Measurements from ENCODE around the gene TSPYL1.

Gene TSPYL1

GRCh38 chr6:116314878-116315277 lies 35.1 kb upstream of the TSPYL1 start:
- no peaks in the 10 kb centered on the region for H3K9me3 ChIP-seq (ENCODE audit: control insufficient read depth, low read length)
- no peak overlapping the region for H3K27ac ChIP-seq (ENCODE audit: low read depth, low read length, severe bottlenecking)
- no peaks in the 10 kb centered on the region for H3K36me3 ChIP-seq (ENCODE audit: control insufficient read depth, insufficient read depth, low read length)
- H3K4me3 ChIP-seq (ENCODE audit: extremely low read depth, insufficient read depth, low read length, poor library complexity, severe bottlenecking), result no peak overlapping the region
- H3K4me1 ChIP-seq (ENCODE audit: control insufficient read depth, insufficient read depth, low read length, poor library complexity, severe bottlenecking), result peaks cover 3% of the 10 kb centered on the region

GRCh38 chr6:116314218-116314617 lies 34.5 kb upstream of the TSPYL1 start:
- Histone ChIP-seq H3K4me3 (ENCODE audit: extremely low read depth, insufficient read depth, low read length, poor library complexity, severe bottlenecking) (no peak overlapping the region), H3K4me1 (ENCODE audit: control insufficient read depth, insufficient read depth, low read length, poor library complexity, severe bottlenecking) (peaks cover 3% of the 10 kb centered on the region), H3K36me3 (ENCODE audit: control insufficient read depth, insufficient read depth, low read length) (no peaks in the 10 kb centered on the region), H3K9me3 (ENCODE audit: control insufficient read depth, low read length) (no peaks in the 10 kb centered on the region), H3K27ac (ENCODE audit: low read depth, low read length, severe bottlenecking) (no peak overlapping the region)

- Histone ChIP-seq H3K36me3 (ENCODE audit: control insufficient read depth, insufficient read depth, low read length) (no peaks in the 10 kb centered on the region), H3K27ac (ENCODE audit: low read depth, low read length, severe bottlenecking) (no peak overlapping the region), H3K9me3 (ENCODE audit: control insufficient read depth, low read length) (no peaks in the 10 kb centered on the region), H3K4me1 (ENCODE audit: control insufficient read depth, insufficient read depth, low read length, poor library complexity, severe bottlenecking) (peaks cover 3% of the 10 kb centered on the region), H3K4me3 (ENCODE audit: extremely low read depth, insufficient read depth, low read length, poor library complexity, severe bottlenecking) (no peak overlapping the region)
- WGBS, 2 experiments (ENCODE audit: insufficient coverage in 2 of 2), result 71 to 89% methylated on average over 1 of the region's 2 CpGs
These were observed 33.5 kb upstream of the TSPYL1 start for GRCh38 chr6:116313101-116313776.

- no peaks in the 10 kb centered on the region for H3K9me3 ChIP-seq (ENCODE audit: control insufficient read depth, low read length)
- H3K36me3 ChIP-seq (ENCODE audit: control insufficient read depth, insufficient read depth, low read length), result no peaks in the 10 kb centered on the region
- no peak overlapping the region for H3K27ac ChIP-seq (ENCODE audit: low read depth, low read length, severe bottlenecking)
- no peak overlapping the region for H3K4me3 ChIP-seq (ENCODE audit: extremely low read depth, insufficient read depth, low read length, poor library complexity, severe bottlenecking)
- H3K4me1 ChIP-seq (ENCODE audit: control insufficient read depth, insufficient read depth, low read length, poor library complexity, severe bottlenecking), result peaks cover under 1% of the 10 kb centered on the region
- 35 to 50% methylated on average over 2 of the region's 2 CpGs for WGBS, 2 experiments (ENCODE audit: insufficient coverage in 2 of 2)
These were observed 29.9 kb upstream of the TSPYL1 start for GRCh38 chr6:116309657-116310056.

- Histone ChIP-seq H3K4me1 (ENCODE audit: control insufficient read depth, insufficient read depth, low read length, poor library complexity, severe bottlenecking) (no peaks in the 10 kb centered on the region), H3K4me3 (ENCODE audit: extremely low read depth, insufficient read depth, low read length, poor library complexity, severe bottlenecking) (no peak overlapping the region), H3K27ac (ENCODE audit: low read depth, low read length, severe bottlenecking) (no peak overlapping the region), H3K9me3 (ENCODE audit: control insufficient read depth, low read length) (no peaks in the 10 kb centered on the region), H3K36me3 (ENCODE audit: control insufficient read depth, insufficient read depth, low read length) (no peaks in the 10 kb centered on the region)
These were observed 29.3 kb upstream of the TSPYL1 start for GRCh38 chr6:116309001-116309400.

GRCh38 chr6:116307633-116308032 lies 27.9 kb upstream of the TSPYL1 start:
- no peak overlapping the region for H3K4me3 ChIP-seq (ENCODE audit: extremely low read depth, insufficient read depth, low read length, poor library complexity, severe bottlenecking)
- no peak overlapping the region for H3K27ac ChIP-seq (ENCODE audit: low read depth, low read length, severe bottlenecking)
- WGBS, 2 experiments (ENCODE audit: insufficient coverage in 2 of 2), result 86% methylated on average over 1 of the region's 1 CpG; no CpG with 5 or more reads in 1 of the 2 experiments
- H3K36me3 ChIP-seq (ENCODE audit: control insufficient read depth, insufficient read depth, low read length), result no peaks in the 10 kb centered on the region
- H3K4me1 ChIP-seq (ENCODE audit: control insufficient read depth, insufficient read depth, low read length, poor library complexity, severe bottlenecking), result no peaks in the 10 kb centered on the region
- H3K9me3 ChIP-seq (ENCODE audit: control insufficient read depth, low read length), result no peaks in the 10 kb centered on the region

- no peaks in the 10 kb centered on the region for H3K4me1 ChIP-seq (ENCODE audit: control insufficient read depth, insufficient read depth, low read length, poor library complexity, severe bottlenecking)
- WGBS, 2 experiments (ENCODE audit: insufficient coverage in 2 of 2), result 100% methylated on average over 1 of the region's 1 CpG
- H3K4me3 ChIP-seq (ENCODE audit: extremely low read depth, insufficient read depth, low read length, poor library complexity, severe bottlenecking), result no peak overlapping the region
- H3K27ac ChIP-seq (ENCODE audit: low read depth, low read length, severe bottlenecking), result no peak overlapping the region
- no peaks in the 10 kb centered on the region for H3K36me3 ChIP-seq (ENCODE audit: control insufficient read depth, insufficient read depth, low read length)
- H3K9me3 ChIP-seq (ENCODE audit: control insufficient read depth, low read length), result no peaks in the 10 kb centered on the region
These were observed 27.3 kb upstream of the TSPYL1 start for GRCh38 chr6:116307001-116307400.

GRCh38 chr6:116304538-116305097 lies 24.9 kb upstream of the TSPYL1 start:
- Histone ChIP-seq H3K4me3 (ENCODE audit: extremely low read depth, insufficient read depth, low read length, poor library complexity, severe bottlenecking) (no peak overlapping the region), H3K27ac (ENCODE audit: low read depth, low read length, severe bottlenecking) (no peak overlapping the region), H3K4me1 (ENCODE audit: control insufficient read depth, insufficient read depth, low read length, poor library complexity, severe bottlenecking) (no peaks in the 10 kb centered on the region), H3K36me3 (ENCODE audit: control insufficient read depth, insufficient read depth, low read length) (no peaks in the 10 kb centered on the region), H3K9me3 (ENCODE audit: control insufficient read depth, low read length) (no peaks in the 10 kb centered on the region)

- Histone ChIP-seq H3K27ac (ENCODE audit: low read depth, low read length, severe bottlenecking) (no peak overlapping the region), H3K36me3 (ENCODE audit: control insufficient read depth, insufficient read depth, low read length) (no peaks in the 10 kb centered on the region), H3K9me3 (ENCODE audit: control insufficient read depth, low read length) (peaks cover 6% of the 10 kb centered on the region), H3K4me3 (ENCODE audit: extremely low read depth, insufficient read depth, low read length, poor library complexity, severe bottlenecking) (no peak overlapping the region), H3K4me1 (ENCODE audit: control insufficient read depth, insufficient read depth, low read length, poor library complexity, severe bottlenecking) (no peaks in the 10 kb centered on the region)
- WGBS, 2 experiments (ENCODE audit: insufficient coverage in 2 of 2), result 100% methylated on average over 1 to 2 of the region's 3 CpGs
These were observed 21.4 kb upstream of the TSPYL1 start for GRCh38 chr6:116301104-116301503.

GRCh38 chr6:116300566-116300965 lies 20.8 kb upstream of the TSPYL1 start:
- H3K9me3 ChIP-seq (ENCODE audit: control insufficient read depth, low read length), result peaks cover 6% of the 10 kb centered on the region
- no peaks in the 10 kb centered on the region for H3K4me1 ChIP-seq (ENCODE audit: control insufficient read depth, insufficient read depth, low read length, poor library complexity, severe bottlenecking)
- no peaks in the 10 kb centered on the region for H3K36me3 ChIP-seq (ENCODE audit: control insufficient read depth, insufficient read depth, low read length)
- WGBS, 2 experiments (ENCODE audit: insufficient coverage in 2 of 2), result 80% methylated on average over 1 of the region's 1 CpG; no CpG with 5 or more reads in 1 of the 2 experiments
- H3K27ac ChIP-seq (ENCODE audit: low read depth, low read length, severe bottlenecking), result no peak overlapping the region
- no peak overlapping the region for H3K4me3 ChIP-seq (ENCODE audit: extremely low read depth, insufficient read depth, low read length, poor library complexity, severe bottlenecking)

GRCh38 chr6:116298973-116299372 lies 19.2 kb upstream of the TSPYL1 start:
- Histone ChIP-seq H3K4me3 (ENCODE audit: extremely low read depth, insufficient read depth, low read length, poor library complexity, severe bottlenecking) (no peak overlapping the region), H3K27ac (ENCODE audit: low read depth, low read length, severe bottlenecking) (no peak overlapping the region), H3K9me3 (ENCODE audit: control insufficient read depth, low read length) (peaks cover 6% of the 10 kb centered on the region), H3K36me3 (ENCODE audit: control insufficient read depth, insufficient read depth, low read length) (no peaks in the 10 kb centered on the region), H3K4me1 (ENCODE audit: control insufficient read depth, insufficient read depth, low read length, poor library complexity, severe bottlenecking) (no peaks in the 10 kb centered on the region)

Measured in mesodermal cell (in vitro differentiated cells).